Astrocyte of the spinal cord (primary cell): ENCODE results near the gene FAM83C.

Experiments
- DNase-seq: peaks from one replicate; pipeline ENCODE4 v3.0.0; 2011; ENCODE audit warnings: low read depth, low spot score
- H3K4me3 ChIP-seq: 2 replicates; pipeline ENCODE4 v1.5.1; 2011; ENCODE audit warnings: low read depth, mild to moderate bottlenecking, low read length, moderate library complexity
- in situ Hi-C: cut with HindIII; loops from 2 replicates; pipeline ENCODE4 v1.10.0; 2017; ENCODE audit warnings: low sequenced_read_pairs
- TF ChIP-seq, protein P1 (sequence below): IDR thresholded peaks from 2 replicates; pipeline ENCODE4 v1.5.1; 2012; ENCODE audit warnings: low read depth, mild to moderate bottlenecking, low read length, inconsistent platforms

The FAM83C gene

DNA sequence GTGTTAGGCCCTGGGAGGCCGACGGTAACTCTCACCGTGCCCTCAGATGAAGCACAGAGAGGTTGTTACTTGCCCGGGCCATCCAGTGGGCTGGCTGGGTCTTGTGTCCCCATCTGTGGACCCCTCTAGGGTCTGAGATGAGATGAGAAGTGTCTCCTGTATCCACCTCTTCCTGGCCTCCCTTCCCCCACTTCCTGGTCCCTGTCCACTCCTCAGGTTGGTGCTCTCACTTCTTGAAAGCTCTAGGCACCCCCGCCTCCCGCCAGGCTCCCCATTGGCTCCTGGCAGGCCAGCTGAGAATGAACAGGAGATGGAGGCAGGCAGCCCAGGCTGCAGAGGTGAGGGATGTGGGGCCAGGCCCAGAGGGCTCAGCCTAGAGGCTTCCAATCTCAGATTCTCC, 15.8 kb downstream of the FAM83C start:
- TF ChIP-seq, protein P1, sequence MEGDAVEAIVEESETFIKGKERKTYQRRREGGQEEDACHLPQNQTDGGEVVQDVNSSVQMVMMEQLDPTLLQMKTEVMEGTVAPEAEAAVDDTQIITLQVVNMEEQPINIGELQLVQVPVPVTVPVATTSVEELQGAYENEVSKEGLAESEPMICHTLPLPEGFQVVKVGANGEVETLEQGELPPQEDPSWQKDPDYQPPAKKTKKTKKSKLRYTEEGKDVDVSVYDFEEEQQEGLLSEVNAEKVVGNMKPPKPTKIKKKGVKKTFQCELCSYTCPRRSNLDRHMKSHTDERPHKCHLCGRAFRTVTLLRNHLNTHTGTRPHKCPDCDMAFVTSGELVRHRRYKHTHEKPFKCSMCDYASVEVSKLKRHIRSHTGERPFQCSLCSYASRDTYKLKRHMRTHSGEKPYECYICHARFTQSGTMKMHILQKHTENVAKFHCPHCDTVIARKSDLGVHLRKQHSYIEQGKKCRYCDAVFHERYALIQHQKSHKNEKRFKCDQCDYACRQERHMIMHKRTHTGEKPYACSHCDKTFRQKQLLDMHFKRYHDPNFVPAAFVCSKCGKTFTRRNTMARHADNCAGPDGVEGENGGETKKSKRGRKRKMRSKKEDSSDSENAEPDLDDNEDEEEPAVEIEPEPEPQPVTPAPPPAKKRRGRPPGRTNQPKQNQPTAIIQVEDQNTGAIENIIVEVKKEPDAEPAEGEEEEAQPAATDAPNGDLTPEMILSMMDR: no peak
- DNase-seq: no peak
- in situ Hi-C loops: no loop called here
- peak overlapping the region; percentile 74 for H3K4me3 ChIP-seq

GRCh38 chr20:35275741-35276251, 16.4 kb downstream of the FAM83C start:
- in situ Hi-C loops: no loop called here
- no peak for DNase-seq
- no peak overlapping the region for H3K4me3 ChIP-seq
- TF ChIP-seq, protein P1: no peak

GRCh38 chr20:35274172-35275092, 17.8 kb downstream of the FAM83C start:
- H3K4me3 ChIP-seq: no peak overlapping the region
- DNase-seq: no peak
- in situ Hi-C loops: no loop called here
- TF ChIP-seq, protein P1: no peak

DNA sequence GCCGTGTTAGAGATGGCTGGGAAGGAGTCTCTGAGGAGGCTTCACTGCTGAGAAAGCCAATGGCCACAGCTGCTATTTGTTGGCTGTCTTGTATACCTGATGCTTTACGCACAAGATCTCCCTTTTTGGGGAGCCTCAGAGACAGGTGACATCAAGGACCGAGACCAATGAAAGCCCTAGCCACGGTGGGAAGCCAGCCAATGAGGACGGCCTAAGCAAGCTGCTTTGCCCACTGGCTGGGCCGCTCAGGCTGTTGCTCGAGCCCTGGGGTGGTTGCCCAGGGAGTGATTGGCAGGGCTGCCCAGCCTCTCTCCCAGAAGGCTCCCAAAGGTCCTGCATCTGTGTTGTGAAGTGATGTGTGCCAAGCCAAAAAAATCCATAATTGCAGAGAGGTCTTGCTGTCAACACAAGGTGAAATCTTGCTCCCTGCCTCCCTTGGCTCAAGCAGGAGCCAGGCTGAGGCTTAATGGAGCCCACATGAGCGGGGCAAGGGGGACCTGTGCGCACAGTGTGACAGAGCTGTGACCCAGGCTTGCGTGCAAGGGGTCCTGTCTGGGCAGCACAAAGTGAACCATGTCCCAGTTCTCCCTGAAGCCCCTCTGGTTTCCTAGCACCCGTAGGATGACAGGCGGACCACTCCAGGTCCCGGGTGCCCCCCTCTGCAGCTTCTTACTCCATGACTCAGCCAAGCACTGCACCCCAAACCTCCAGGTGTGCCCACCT, 18.6 kb downstream of the FAM83C start:
- in situ Hi-C loops: no loop called here
- H3K4me3 ChIP-seq: no peak overlapping the region
- TF ChIP-seq, protein P1: no peak
- DNase-seq: no peak

DNA sequence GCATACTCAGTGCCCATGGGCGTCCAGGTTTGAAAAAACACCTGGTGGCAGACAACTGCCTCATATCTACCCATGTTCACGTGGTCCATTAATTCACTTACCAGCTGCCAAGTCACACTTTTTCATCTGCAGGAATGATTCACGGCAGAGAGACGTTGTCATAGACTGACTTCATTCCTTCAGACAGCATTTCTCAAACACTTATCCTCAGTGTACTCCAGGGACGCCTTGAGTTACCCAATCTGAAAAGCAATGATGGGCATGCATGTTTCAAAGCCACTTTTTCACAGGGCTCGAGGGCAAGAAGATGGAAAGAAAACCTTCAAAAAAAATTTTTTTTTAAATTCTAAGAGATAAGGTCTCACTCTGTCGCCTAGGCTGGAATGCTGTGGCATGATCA, 20.3 kb downstream of the FAM83C start:
- in situ Hi-C loops: no loop called here
- TF ChIP-seq, protein P1: no peak
- no peak for DNase-seq
- H3K4me3 ChIP-seq: no peak overlapping the region

DNA sequence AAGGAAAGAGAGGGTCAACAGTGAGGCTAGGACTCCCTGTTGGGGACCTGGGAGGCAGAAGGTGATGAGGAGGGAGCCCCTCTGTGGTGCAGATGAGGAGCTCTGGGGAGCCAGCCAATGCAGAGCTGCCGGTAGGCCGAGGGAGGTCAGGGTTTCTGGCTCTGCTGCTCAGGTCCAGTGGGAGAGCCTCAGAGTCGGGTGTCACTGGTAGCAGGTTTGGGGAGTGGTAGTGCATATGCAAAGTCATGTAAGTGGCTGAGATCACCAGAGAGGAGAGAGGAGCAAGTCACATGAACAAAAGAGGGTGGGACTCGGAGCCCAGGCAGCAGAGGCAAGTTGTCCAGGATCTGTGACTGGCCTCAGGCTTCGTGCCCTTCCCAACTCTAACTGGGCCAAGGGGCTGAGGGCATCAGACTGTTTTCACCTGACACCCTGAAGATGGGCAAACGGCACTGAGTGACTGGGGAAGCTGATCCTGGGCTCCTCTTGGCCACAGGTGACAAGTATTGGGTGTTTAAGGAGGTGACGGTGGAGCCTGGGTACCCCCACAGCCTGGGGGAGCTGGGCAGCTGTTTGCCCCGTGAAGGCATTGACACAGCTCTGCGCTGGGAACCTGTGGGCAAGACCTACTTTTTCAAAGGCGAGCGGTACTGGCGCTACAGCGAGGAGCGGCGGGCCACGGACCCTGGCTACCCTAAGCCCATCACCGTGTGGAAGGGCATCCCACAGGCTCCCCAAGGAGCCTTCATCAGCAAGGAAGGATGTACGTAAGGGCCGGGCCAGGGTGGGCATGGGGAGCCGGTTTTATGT, 20.9 kb downstream of the FAM83C start:
- in situ Hi-C loops: no loop called here
- TF ChIP-seq, protein P1: no peak

More for the DNA sequence above, 20.9 kb downstream of the FAM83C start:
- DNase-seq: no peak
- no peak overlapping the region for H3K4me3 ChIP-seq
